NCI-H1105 treated with DMSO at 0.1 percent for 48 hours (cell line): ENCODE data around the gene ELL.
A peak's percentile ranks its signal among the peaks of the same experiment; 100 is the strongest.
"Not testable (repeated sequence)": the region's sequence is repeated elsewhere in the genome, so short reads cannot be mapped to it uniquely, and the experiment has no call there.

Source experiments
- DNase-seq: peaks from one replicate; lab custom pipeline; 2025; lab: John Stamatoyannopoulos, UW

Gene ELL

GRCh38 chr19:18521692-18522123 lies at the start of gene ELL:
ELL (minus strand) TSS chr19:18522070; CDS start chr19:18522055, 15 bp downstream.
- DNase-seq: no peak

GRCh38 chr19:18568367-18568766 lies 46.5 kb upstream of the ELL start:
- DNase-seq: no peak

- DNase-seq: no peak
Observed at GRCh38 chr19:18566953-18567352, 45.1 kb upstream of the ELL start.

- no peak for DNase-seq
Observed at GRCh38 chr19:18562086-18562485, 40.2 kb upstream of the ELL start.

- DNase-seq: no peak
Observed at GRCh38 chr19:18559685-18560084, 37.8 kb upstream of the ELL start.

GRCh38 chr19:18558604-18559003 lies 36.7 kb upstream of the ELL start:
- no peak for DNase-seq

GRCh38 chr19:18558202-18558555 lies 36.3 kb upstream of the ELL start:
- no peak for DNase-seq

- DNase-seq: peak; percentile 99
Observed at GRCh38 chr19:18557411-18558201, 35.7 kb upstream of the ELL start, which contains the start of gene KXD1. KXD1 (plus strand) TSS chr19:18557870; CDS start chr19:18562057, 4,187 bp downstream.

- no peak for DNase-seq
Observed at GRCh38 chr19:18551631-18552030, 29.8 kb upstream of the ELL start.

GRCh38 chr19:18543814-18544475 lies 22.1 kb upstream of the ELL start:
- DNase-seq: no peak

- peak; percentile 86 for DNase-seq
Observed at GRCh38 chr19:18542941-18543813, 21.3 kb upstream of the ELL start, which contains the start of gene FKBP8. FKBP8 (minus strand) TSS chr19:18543573; CDS start chr19:18541970, 1,603 bp downstream.

GRCh38 chr19:18541992-18542940 lies 20.4 kb upstream of the ELL start:
- no peak for DNase-seq

- DNase-seq: no peak
Observed at GRCh38 chr19:18541258-18541991, 19.6 kb upstream of the ELL start.

- DNase-seq: not testable (repeated sequence)
Observed at GRCh38 chr19:18540200-18540599, 18.3 kb upstream of the ELL start.

- no peak for DNase-seq
Observed at GRCh38 chr19:18539372-18539771, 17.5 kb upstream of the ELL start.

- no peak for DNase-seq
Observed at GRCh38 chr19:18538115-18538514, 16.2 kb upstream of the ELL start.

- DNase-seq: no peak
Observed at GRCh38 chr19:18537431-18537830, 15.6 kb upstream of the ELL start.

- DNase-seq: no peak
Observed at GRCh38 chr19:18536475-18536874, 14.6 kb upstream of the ELL start.

GRCh38 chr19:18533058-18533457 lies 11.2 kb upstream of the ELL start:
- no peak for DNase-seq

- DNase-seq: no peak
Observed at GRCh38 chr19:18532168-18532890, 10.5 kb upstream of the ELL start.
